SW 1271 (cell line): ENCODE results near the gene PPP2R2B.

Source experiments
- DNase-seq, 2 experiments: peaks; one replicate each; lab custom pipeline; 2025; lab: John Stamatoyannopoulos, UW

PPP2R2B gene

GRCh38 chr5:146541958-146542849 lies 336.4 kb downstream of the PPP2R2B start:
- peak; percentile 39 to 73 for DNase-seq

- no peak for DNase-seq
Measured at GRCh38 chr5:146540414-146540813, 338.1 kb downstream of the PPP2R2B start.

GRCh38 chr5:146539973-146540372 lies 338.6 kb downstream of the PPP2R2B start:
- no peak for DNase-seq

- DNase-seq, result no peak
Measured at GRCh38 chr5:146538432-146538831, 340.1 kb downstream of the PPP2R2B start.

GRCh38 chr5:146533882-146534281 lies 344.7 kb downstream of the PPP2R2B start:
- DNase-seq, result no peak

- peak; percentile 30 to 65 for DNase-seq
Measured at GRCh38 chr5:146533260-146533857, 345.2 kb downstream of the PPP2R2B start.
